K562 (cell line): ENCODE measurements around the gene GNG7. TPM values are rescaled to one million over a fixed set of nuclear protein-coding genes. Genes with fewer than 3 reads are reported as not detected.

ENCODE experiments used
- BDP1 ChIP-seq: IDR thresholded peaks from 3 replicates; pipeline ENCODE4 v1.6.1; 2011; ENCODE audit not compliant: insufficient read length, insufficient read depth
- ELF1 ChIP-seq: fragments of 200-800 bp; sonication (Bioruptor generic); IDR thresholded peaks from 2 replicates; pipeline ENCODE4 v1.6.1; 2016; ENCODE audit warnings: missing genetic modification characterization, missing compliant biosample characterization
- FOXJ2 ChIP-seq: fragments of 200-800 bp; sonication (Bioruptor generic); IDR thresholded peaks from 2 replicates; pipeline ENCODE4 v1.6.1; 2016; ENCODE audit warnings: missing genetic modification characterization, missing compliant biosample characterization
- HIVEP1 ChIP-seq: fragments of 250-450 bp; sonication (Bioruptor Pico); IDR thresholded peaks from 2 replicates; pipeline ENCODE4 v1.4.0; 2020; ENCODE audit warnings: mild to moderate bottlenecking
- KAT2B ChIP-seq: IDR thresholded peaks from one replicate; pipeline ENCODE4 v1.6.1; 2012; ENCODE audit warnings: low read depth, mild to moderate bottlenecking, control low read depth, inconsistent platforms, low read length, moderate library complexity
- NCOA4 ChIP-seq: fragments of 450-650 bp; IDR thresholded peaks from 2 replicates; pipeline ENCODE4 v1.6.1; 2018; ENCODE audit warnings: mild to moderate bottlenecking; ENCODE audit not compliant: partially characterized antibody
- PHB2 ChIP-seq: fragments of 450-650 bp; IDR thresholded peaks from 2 replicates; pipeline ENCODE4 v1.6.1; 2017; ENCODE audit warnings: low read depth
- PRMT5 ChIP-seq: sonication (generic); formaldehyde crosslinking; IDR thresholded peaks from 2 replicates; pipeline ENCODE4 v1.5.0; 2020; ENCODE audit warnings: missing genetic modification reagents
- RNF2 ChIP-seq: sonication (generic); IDR thresholded peaks from 2 replicates; pipeline ENCODE4 v1.6.1; 2016
- SMARCE1 ChIP-seq: fragments of 450-650 bp; IDR thresholded peaks from 2 replicates; pipeline ENCODE4 v1.7.1; 2016; ENCODE audit warnings: mild to moderate bottlenecking
- ZNF232 ChIP-seq: sonication (generic); formaldehyde crosslinking; IDR thresholded peaks from 2 replicates; pipeline ENCODE4 v1.8.0; 2022; ENCODE audit warnings: mild to moderate bottlenecking, missing genetic modification reagents
- polyA plus RNA-seq, 8 experiments: library from polyadenylated mRNA; depleted of rRNA in 4 of 8; stranded (reverse) in 5 of 8; unstranded in 3 of 8; fragments of >200 nt; fragmentation: Nextera tagmentation in 2 of 8; fragmentation: Illumina TruSeq in 1 of 8; extraction: Ambion mirVana in 2 of 8; extraction: Trizol in 1 of 8; gene quantifications; 2 replicates each; pipeline versions ENCODE4 v1.2.1 to v1.2.3, GENCODE V29; 2011 to 2014; ENCODE audit warnings: inconsistent platforms in 1 of 8, missing spikeins in 1 of 8
- total RNA-seq, 7 experiments: library from RNA; depleted of rRNA in 6 of 7; stranded (reverse); fragments of >200 nt in 6 of 7; fragmentation: Illumina TruSeq in 2 of 7; extraction: Trizol in 2 of 7; gene quantifications; 2 replicates each; pipeline versions ENCODE4 v1.2.1 to v1.2.3, GENCODE V29; 2011 to 2021; ENCODE audit warnings: low replicate concordance in 1 of 7
- TF ChIP-seq, protein P1 (sequence below): sonication (generic); formaldehyde crosslinking; IDR thresholded peaks from 2 replicates; pipeline ENCODE4 v1.4.0; 2020; ENCODE audit warnings: mild to moderate bottlenecking, missing genetic modification reagents
- TF ChIP-seq, protein P2 (sequence below): fragments of 250-450 bp; sonication (Bioruptor Pico); IDR thresholded peaks from 2 replicates; pipeline ENCODE4 v1.4.0; 2020; ENCODE audit warnings: mild to moderate bottlenecking
- TF ChIP-seq, protein P3 (sequence below): sonication (generic); formaldehyde crosslinking; IDR thresholded peaks from 2 replicates; pipeline ENCODE4 v1.8.0; 2022; ENCODE audit warnings: missing genetic modification reagents, mild to moderate bottlenecking, moderate library complexity, borderline replicate concordance
- TF ChIP-seq, protein P4 (sequence below): fragments of 450-650 bp; IDR thresholded peaks from 2 replicates; pipeline ENCODE4 v1.6.1; 2016; ENCODE audit warnings: antibody characterized with exemption
- TF ChIP-seq, protein P5 (sequence below): fragments of 250-450 bp; sonication (Bioruptor Pico); IDR thresholded peaks from 2 replicates; pipeline ENCODE4 v1.4.0; 2020; ENCODE audit warnings: borderline replicate concordance
- TF ChIP-seq, protein P6 (sequence below): sonication (generic); formaldehyde crosslinking; IDR thresholded peaks from 2 replicates; pipeline ENCODE4 v1.8.1; 2023; ENCODE audit warnings: mild to moderate bottlenecking, missing genetic modification reagents, moderate library complexity
- TF ChIP-seq, protein P7 (sequence below): sonication (generic); formaldehyde crosslinking; IDR thresholded peaks from 2 replicates; pipeline ENCODE4 v1.8.1; 2023; ENCODE audit warnings: mild to moderate bottlenecking, missing genetic modification reagents

The GNG7 gene
- total and polyA plus RNA-seq, 9 of the 15 experiments (the other 6 are each of a cell fraction or from before 2014, with no cell fraction given): 0.01 to 0.20 (median 0.06) TPM; not detected in 1

DNA sequence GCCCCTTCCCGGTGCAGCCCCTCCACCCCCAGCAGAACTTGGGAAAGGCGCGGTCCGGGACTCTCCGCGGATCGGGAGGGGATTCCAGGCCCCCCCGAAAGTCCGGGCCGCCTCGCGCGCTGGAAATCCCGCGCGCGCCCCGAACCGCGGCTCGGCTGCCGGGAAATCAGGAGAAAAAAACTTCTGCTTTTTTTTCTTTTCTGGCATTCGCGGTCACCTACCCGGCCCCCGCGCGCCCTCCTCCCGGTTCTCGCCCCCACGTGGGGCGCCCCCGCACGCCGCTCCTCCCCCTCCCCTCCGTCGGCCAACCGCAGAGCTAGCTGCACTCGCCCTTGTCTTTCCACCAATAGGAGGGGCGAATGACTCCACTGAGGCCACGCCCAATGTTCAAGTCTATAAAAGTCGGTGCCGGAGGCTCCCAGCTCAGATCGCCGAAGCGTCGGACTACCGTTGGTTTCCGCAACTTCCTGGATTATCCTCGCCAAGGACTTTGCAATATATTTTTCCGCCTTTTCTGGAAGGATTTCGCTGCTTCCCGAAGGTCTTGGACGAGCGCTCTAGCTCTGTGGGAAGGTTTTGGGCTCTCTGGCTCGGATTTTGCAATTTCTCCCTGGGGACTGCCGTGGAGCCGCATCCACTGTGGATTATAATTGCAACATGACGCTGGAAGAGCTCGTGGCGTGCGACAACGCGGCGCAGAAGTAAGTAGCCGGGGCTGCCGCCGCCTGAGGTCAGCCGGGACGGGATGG is 226.6 kb downstream of the GNG7 start, which contains the start of gene GADD45B (continued):
- TF ChIP-seq, protein P1, sequence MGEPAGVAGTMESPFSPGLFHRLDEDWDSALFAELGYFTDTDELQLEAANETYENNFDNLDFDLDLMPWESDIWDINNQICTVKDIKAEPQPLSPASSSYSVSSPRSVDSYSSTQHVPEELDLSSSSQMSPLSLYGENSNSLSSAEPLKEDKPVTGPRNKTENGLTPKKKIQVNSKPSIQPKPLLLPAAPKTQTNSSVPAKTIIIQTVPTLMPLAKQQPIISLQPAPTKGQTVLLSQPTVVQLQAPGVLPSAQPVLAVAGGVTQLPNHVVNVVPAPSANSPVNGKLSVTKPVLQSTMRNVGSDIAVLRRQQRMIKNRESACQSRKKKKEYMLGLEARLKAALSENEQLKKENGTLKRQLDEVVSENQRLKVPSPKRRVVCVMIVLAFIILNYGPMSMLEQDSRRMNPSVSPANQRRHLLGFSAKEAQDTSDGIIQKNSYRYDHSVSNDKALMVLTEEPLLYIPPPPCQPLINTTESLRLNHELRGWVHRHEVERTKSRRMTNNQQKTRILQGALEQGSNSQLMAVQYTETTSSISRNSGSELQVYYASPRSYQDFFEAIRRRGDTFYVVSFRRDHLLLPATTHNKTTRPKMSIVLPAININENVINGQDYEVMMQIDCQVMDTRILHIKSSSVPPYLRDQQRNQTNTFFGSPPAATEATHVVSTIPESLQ: 0 out of 2 replicates have a peak, but pooled peaks have one; percentile 26
- TF ChIP-seq, protein P2, sequence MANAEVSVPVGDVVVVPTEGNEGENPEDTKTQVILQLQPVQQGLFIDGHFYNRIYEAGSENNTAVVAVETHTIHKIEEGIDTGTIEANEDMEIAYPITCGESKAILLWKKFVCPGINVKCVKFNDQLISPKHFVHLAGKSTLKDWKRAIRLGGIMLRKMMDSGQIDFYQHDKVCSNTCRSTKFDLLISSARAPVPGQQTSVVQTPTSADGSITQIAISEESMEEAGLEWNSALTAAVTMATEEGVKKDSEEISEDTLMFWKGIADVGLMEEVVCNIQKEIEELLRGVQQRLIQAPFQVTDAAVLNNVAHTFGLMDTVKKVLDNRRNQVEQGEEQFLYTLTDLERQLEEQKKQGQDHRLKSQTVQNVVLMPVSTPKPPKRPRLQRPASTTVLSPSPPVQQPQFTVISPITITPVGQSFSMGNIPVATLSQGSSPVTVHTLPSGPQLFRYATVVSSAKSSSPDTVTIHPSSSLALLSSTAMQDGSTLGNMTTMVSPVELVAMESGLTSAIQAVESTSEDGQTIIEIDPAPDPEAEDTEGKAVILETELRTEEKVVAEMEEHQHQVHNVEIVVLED (CRISPR knock-in tag): no peak
- no peak for TF ChIP-seq BDP1
- no peak for TF ChIP-seq FOXJ2
- TF ChIP-seq SMARCE1: no peak
- TF ChIP-seq, protein P3, sequence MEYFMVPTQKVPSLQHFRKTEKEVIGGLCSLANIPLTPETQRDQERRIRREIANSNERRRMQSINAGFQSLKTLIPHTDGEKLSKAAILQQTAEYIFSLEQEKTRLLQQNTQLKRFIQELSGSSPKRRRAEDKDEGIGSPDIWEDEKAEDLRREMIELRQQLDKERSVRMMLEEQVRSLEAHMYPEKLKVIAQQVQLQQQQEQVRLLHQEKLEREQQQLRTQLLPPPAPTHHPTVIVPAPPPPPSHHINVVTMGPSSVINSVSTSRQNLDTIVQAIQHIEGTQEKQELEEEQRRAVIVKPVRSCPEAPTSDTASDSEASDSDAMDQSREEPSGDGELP (CRISPR knock-in tag): peak; percentile 44; the same call in 1 of the 2 replicates
- TF ChIP-seq, protein P4, sequence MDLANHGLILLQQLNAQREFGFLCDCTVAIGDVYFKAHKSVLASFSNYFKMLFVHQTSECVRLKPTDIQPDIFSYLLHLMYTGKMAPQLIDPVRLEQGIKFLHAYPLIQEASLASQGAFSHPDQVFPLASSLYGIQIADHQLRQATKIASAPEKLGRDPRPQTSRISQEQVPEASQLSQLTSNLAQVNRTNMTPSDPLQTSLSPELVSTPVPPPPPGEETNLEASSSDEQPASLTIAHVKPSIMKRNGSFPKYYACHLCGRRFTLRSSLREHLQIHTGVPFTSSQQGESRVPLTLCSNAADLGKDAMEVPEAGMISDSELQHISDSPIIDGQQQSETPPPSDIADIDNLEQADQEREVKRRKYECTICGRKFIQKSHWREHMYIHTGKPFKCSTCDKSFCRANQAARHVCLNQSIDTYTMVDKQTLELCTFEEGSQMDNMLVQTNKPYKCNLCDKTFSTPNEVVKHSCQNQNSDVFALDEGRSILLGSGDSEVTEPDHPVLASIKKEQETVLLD: peak; percentile 46; the same call in 1 of the 2 replicates
- TF ChIP-seq ZNF232 (CRISPR knock-in tag): no peak
- TF ChIP-seq NCOA4: no peak
- TF ChIP-seq, protein P5, sequence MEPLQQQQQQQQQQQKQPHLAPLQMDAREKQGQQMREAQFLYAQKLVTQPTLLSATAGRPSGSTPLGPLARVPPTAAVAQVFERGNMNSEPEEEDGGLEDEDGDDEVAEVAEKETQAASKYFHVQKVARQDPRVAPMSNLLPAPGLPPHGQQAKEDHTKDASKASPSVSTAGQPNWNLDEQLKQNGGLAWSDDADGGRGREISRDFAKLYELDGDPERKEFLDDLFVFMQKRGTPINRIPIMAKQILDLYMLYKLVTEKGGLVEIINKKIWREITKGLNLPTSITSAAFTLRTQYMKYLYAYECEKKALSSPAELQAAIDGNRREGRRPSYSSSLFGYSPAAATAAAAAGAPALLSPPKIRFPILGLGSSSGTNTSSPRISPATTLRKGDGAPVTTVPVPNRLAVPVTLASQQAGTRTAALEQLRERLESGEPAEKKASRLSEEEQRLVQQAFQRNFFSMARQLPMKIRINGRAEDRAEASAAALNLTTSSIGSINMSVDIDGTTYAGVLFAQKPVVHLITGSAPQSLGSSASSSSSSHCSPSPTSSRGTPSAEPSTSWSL: no peak
- TF ChIP-seq ELF1 (tag): peak; percentile 79
- TF ChIP-seq PRMT5 (CRISPR knock-in tag): no peak
- peak; percentile 79 for TF ChIP-seq RNF2
- TF ChIP-seq, protein P6, sequence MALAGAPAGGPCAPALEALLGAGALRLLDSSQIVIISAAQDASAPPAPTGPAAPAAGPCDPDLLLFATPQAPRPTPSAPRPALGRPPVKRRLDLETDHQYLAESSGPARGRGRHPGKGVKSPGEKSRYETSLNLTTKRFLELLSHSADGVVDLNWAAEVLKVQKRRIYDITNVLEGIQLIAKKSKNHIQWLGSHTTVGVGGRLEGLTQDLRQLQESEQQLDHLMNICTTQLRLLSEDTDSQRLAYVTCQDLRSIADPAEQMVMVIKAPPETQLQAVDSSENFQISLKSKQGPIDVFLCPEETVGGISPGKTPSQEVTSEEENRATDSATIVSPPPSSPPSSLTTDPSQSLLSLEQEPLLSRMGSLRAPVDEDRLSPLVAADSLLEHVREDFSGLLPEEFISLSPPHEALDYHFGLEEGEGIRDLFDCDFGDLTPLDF: no peak
- no peak for TF ChIP-seq KAT2B
- TF ChIP-seq HIVEP1 (CRISPR knock-in tag): no peak
- TF ChIP-seq, protein P7, sequence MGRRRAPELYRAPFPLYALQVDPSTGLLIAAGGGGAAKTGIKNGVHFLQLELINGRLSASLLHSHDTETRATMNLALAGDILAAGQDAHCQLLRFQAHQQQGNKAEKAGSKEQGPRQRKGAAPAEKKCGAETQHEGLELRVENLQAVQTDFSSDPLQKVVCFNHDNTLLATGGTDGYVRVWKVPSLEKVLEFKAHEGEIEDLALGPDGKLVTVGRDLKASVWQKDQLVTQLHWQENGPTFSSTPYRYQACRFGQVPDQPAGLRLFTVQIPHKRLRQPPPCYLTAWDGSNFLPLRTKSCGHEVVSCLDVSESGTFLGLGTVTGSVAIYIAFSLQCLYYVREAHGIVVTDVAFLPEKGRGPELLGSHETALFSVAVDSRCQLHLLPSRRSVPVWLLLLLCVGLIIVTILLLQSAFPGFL (CRISPR knock-in tag): 0 out of 2 replicates have a peak, but pooled peaks have one; percentile 41
- TF ChIP-seq PHB2: no peak
